Stimulated activated CD8-positive, alpha-beta memory T cell treated with anti-CD3 and anti-CD28 coated beads, Interleukin-4, amount 100 ng/mL, for 24 hours (primary cell): ENCODE measurements around the gene CHODL.

Experiments used
- DNase-seq: peaks from one replicate; pipeline ENCODE4 v3.0.0-alpha.2; 2020; ENCODE audit warnings: low read depth

CHODL gene

GRCh38 chr21:18289876-18290275 lies 45.2 kb downstream of the CHODL start:
- DNase-seq, result no peak

DNA sequence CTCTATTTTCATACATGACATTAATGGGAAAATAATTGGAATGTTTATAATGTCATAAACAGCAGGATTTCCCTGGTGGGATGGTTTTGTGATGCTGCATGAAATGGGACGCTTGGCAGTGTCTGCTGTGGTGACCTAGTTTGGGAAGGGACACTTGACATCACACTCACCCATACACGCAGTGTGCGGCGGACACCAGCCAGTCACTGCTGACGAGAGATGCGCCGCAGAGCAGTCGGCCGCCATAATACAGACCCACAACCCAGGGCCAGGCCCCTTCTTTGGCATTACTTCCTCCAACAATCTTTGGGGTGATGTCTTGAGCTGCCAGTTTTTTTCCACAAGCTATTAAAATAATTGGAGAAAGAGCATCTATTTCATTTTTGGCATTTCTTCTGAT lies 49.5 kb downstream of the CHODL start:
- DNase-seq, result no peak

DNA sequence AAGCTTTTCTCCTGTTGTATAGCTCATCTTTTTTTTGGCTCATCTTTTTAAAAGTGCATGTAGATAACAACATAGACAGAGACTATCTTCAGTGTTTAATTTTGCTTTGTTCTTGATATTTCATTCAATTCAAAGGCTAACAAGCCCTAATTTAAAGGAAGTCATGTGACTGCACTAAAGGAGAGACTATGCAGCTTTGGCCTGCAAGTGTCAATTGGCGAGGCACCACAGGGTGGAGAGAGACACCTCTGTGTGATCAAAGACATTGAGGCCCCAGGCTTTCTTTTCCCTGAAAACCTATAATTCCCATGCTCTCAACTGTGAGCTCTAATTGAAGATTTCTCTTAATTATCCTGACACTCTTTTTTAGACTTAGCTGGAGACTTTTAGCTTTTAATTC lies 53.6 kb downstream of the CHODL start:
- DNase-seq, result no peak
